ENCODE results near the gene UTS2.

DNA sequence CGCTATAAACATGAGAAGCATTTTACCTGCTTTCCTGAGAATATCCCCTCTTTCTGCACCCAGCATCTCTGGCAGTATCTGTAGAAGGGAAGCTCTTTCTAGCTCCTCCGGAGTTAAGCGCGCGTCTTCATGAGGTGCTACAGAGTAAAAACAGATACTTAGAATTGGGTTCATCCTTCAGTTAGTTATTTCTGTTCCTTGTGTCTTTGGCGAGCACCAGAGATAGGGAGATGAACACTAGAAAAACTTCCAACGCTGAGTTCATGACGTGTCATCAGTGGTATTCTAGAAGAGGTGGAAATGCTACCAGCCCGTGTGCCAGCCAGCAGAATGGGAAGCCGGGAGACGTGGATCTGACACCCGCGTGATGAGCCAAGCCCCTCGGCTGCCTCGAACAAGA lies 2.1 kb downstream of the UTS2 start:
- TF ChIP-seq CTCF (IDR thresholded peaks at IDR 0.05; ENCODE audit: insufficient read depth, low read length) (no peak), POLR2AphosphoS5 (IDR thresholded peaks at IDR 0.05; ENCODE audit: low read depth) (no peak), GABPA (IDR thresholded peaks at IDR 0.05; ENCODE audit: low read depth) (no peak), REST (IDR thresholded peaks at IDR 0.05; ENCODE audit: insufficient replicate concordance, low read depth) (no peak)

Data from HL-60 (cell line).